HepG2 (cell line): ENCODE data around the gene ARHGAP15. TPM values are rescaled to one million over a fixed set of nuclear protein-coding genes. Genes with fewer than 3 reads are reported as not detected.

Experiments used
- ATAC-seq: fragments of 200-7000 bp; cut with Tn5 transposase; 3 replicates; pipeline ENCODE4 v1.9.1; 2020; ENCODE audit warnings: mild to moderate bottlenecking, moderate library complexity
- BruUV-seq: library from RNA; stranded (reverse); fragments of 400-500 nt; replicated peaks from 2 replicates; lab custom pipeline; 2021; lab: Mats Ljungman, UMichigan
- CTCF ChIA-PET: fragments of 300-600 bp; formaldehyde crosslinking; extraction: SDS; loops from one replicate; lab custom pipeline; 2021; ENCODE audit warnings: low total read pairs, inconsistent platforms, low intra/inter-chr PET ratio; lab: Yijun Ruan, JAX
- POLR2A ChIA-PET: fragments of 350-600 bp; sonication (Branson Sonifier 250); formaldehyde crosslinking; loops from one replicate; lab custom pipeline; 2020; ENCODE audit warnings: antibody characterized with exemption, inconsistent platforms; lab: Yijun Ruan, JAX
- DNase-seq: peaks from one replicate; pipeline ENCODE4 v3.0.0-alpha.2; 2015; ENCODE audit warnings: low spot score
- FAIRE-seq: peaks from 3 replicates; lab custom pipeline; 2011; peaks lifted over from hg19 to GRCh38; lab: Jason Lieb, UNC
- H2AFZ ChIP-seq: one replicate; pipeline ENCODE4 v1.6.1; 2011; ENCODE audit warnings: low read length, inconsistent platforms
- H3K27ac ChIP-seq: fragments of 300-600 bp; 3 replicates; pipeline ENCODE4 v1.8.0; 2011; ENCODE audit warnings: mixed run types, mild to moderate bottlenecking, mixed read lengths, low read length, inconsistent platforms; ENCODE audit not compliant: insufficient read depth; ENCODE audit errors: extremely low read length
- H3K27me3 ChIP-seq, 2 experiments: fragments of 200-600 bp in 1 of 2; 2 replicates in 1 of 2; 3 replicates in 1 of 2; pipeline versions ENCODE4 v1.6.0 to v1.8.0; 2011; ENCODE audit warnings: low read length in 2 of 2, mild to moderate bottlenecking in 2 of 2, moderate library complexity in 2 of 2, inconsistent platforms in 1 of 2; ENCODE audit not compliant: insufficient read depth in 2 of 2, control insufficient read depth in 1 of 2
- H3K36me3 ChIP-seq, 2 experiments: fragments of 200-600 bp in 1 of 2; replicated peaks in 1 of 2; 2 replicates in 1 of 2; 3 replicates in 1 of 2; pipeline versions ENCODE4 v1.5.1 to v1.8.0; 2011; ENCODE audit warnings: low read length in 2 of 2, inconsistent platforms in 1 of 2; ENCODE audit not compliant: insufficient read depth in 2 of 2, control insufficient read depth in 1 of 2
- H3K4me1 ChIP-seq: 2 replicates; pipeline ENCODE4 v1.5.1; 2012; ENCODE audit warnings: low read length, inconsistent platforms; ENCODE audit not compliant: insufficient read depth
- H3K4me2 ChIP-seq: 2 replicates; pipeline ENCODE4 v1.6.0; 2011; ENCODE audit warnings: low read depth, low read length, inconsistent platforms
- H3K4me3 ChIP-seq, 3 experiments: fragments of 200-600 bp in 1 of 3; sonication (generic), shearing (Covaris generic) in 1 of 3; replicated peaks in 1 of 3; 2 replicates each; pipeline ENCODE4 v1.5.1; 2011 to 2016; ENCODE audit warnings: low read length in 3 of 3, inconsistent platforms in 2 of 3, low read depth in 2 of 3, mild to moderate bottlenecking in 2 of 3, control low read depth in 1 of 3, mixed read lengths in 1 of 3; ENCODE audit not compliant: insufficient read depth in 1 of 3
- H3K79me2 ChIP-seq: one replicate; pipeline ENCODE4 v1.6.1; 2011; ENCODE audit warnings: low read length, inconsistent platforms; ENCODE audit not compliant: insufficient read depth
- H3K9ac ChIP-seq: 2 replicates; pipeline ENCODE4 v1.6.0; 2011; ENCODE audit warnings: mild to moderate bottlenecking, low read depth, low read length, inconsistent platforms; ENCODE audit not compliant: insufficient read depth
- H3K9me3 ChIP-seq: 2 replicates; pipeline ENCODE4 v1.5.1; 2012; ENCODE audit warnings: mild to moderate bottlenecking, low read length
- H4K20me1 ChIP-seq: 2 replicates; pipeline ENCODE4 v1.6.0; 2011; ENCODE audit warnings: inconsistent platforms, mild to moderate bottlenecking, low read length, moderate library complexity; ENCODE audit not compliant: insufficient read depth
- MED1 ChIP-seq: sonication (generic); formaldehyde crosslinking; IDR thresholded peaks from 2 replicates; pipeline ENCODE4 v1.4.0; 2020; ENCODE audit warnings: missing genetic modification reagents
- REXO4 ChIP-seq: sonication (generic); formaldehyde crosslinking; IDR thresholded peaks from 2 replicates; pipeline ENCODE4 v1.8.0; 2022; ENCODE audit warnings: missing genetic modification reagents, mild to moderate bottlenecking, borderline replicate concordance
- RFXAP ChIP-seq: sonication (generic); formaldehyde crosslinking; IDR thresholded peaks from 2 replicates; pipeline ENCODE4 v1.4.0; 2020; ENCODE audit warnings: missing genetic modification reagents, borderline replicate concordance
- SP140L ChIP-seq: sonication (generic); formaldehyde crosslinking; IDR thresholded peaks from 2 replicates; pipeline ENCODE4 v1.4.0; 2020; ENCODE audit warnings: missing genetic modification reagents, borderline replicate concordance
- TAF1 ChIP-seq: sonication (generic); formaldehyde crosslinking; IDR thresholded peaks from 2 replicates; pipeline ENCODE4 v1.4.0; 2020; ENCODE audit warnings: missing genetic modification reagents
- ZBTB8A ChIP-seq: sonication (generic); formaldehyde crosslinking; IDR thresholded peaks from 2 replicates; pipeline ENCODE4 v1.4.0; 2020; ENCODE audit warnings: mild to moderate bottlenecking, low read depth, missing genetic modification reagents, borderline replicate concordance
- ZFP36 ChIP-seq: fragments of 150-350 bp; IDR thresholded peaks from 2 replicates; pipeline ENCODE4 v1.6.1; 2018; ENCODE audit warnings: borderline replicate concordance, low read length, low read depth; ENCODE audit not compliant: partially characterized antibody
- ZNF101 ChIP-seq: sonication (generic); formaldehyde crosslinking; IDR thresholded peaks from 2 replicates; pipeline ENCODE4 v1.4.0; 2020; ENCODE audit warnings: mild to moderate bottlenecking, low read depth, missing genetic modification reagents, borderline replicate concordance
- ZNF12 ChIP-seq: sonication (generic); formaldehyde crosslinking; IDR thresholded peaks from 2 replicates; pipeline ENCODE4 v1.5.0; 2020; ENCODE audit warnings: missing genetic modification reagents
- ZNF432 ChIP-seq: sonication (generic); formaldehyde crosslinking; IDR thresholded peaks from 2 replicates; pipeline ENCODE4 v1.5.0; 2020; ENCODE audit warnings: missing genetic modification reagents, mild to moderate bottlenecking, borderline replicate concordance
- ZNF543 ChIP-seq: sonication (generic); formaldehyde crosslinking; IDR thresholded peaks from 2 replicates; pipeline ENCODE4 v1.4.0; 2020; ENCODE audit warnings: mild to moderate bottlenecking, missing genetic modification reagents
- WGBS: methylation state at CpG from one replicate; pipeline ENCODE4 v1.1.6; 2017; ENCODE audit warnings: low lambda C conversion rate; 5-methylcytosine and 5-hydroxymethylcytosine counted together
- in situ Hi-C: cut with HindIII; loops from 2 replicates; pipeline ENCODE4 v1.10.0; 2017; ENCODE audit warnings: low pct_unique_long_range_greater_than_20kb; ENCODE audit not compliant: extremely low pct_ligation_motif_present
- intact Hi-C: fragments of 100-400 bp; cut with micrococcal nuclease; formaldehyde crosslinking; loops from one replicate; pipeline ENCODE4 v1.10.0; 2022; ENCODE audit not compliant: unreplicated experiment
- polyA plus RNA-seq, 8 experiments: library from polyadenylated mRNA; depleted of rRNA in 3 of 8; stranded (reverse) in 7 of 8; unstranded in 1 of 8; fragments of >200 nt; fragmentation: Illumina TruSeq in 4 of 8; extraction: Trizol in 4 of 8; gene quantifications; 2 replicates each; pipeline versions ENCODE4 v1.2.1 to v1.2.3, GENCODE V29; 2011 to 2016; ENCODE audit warnings: low read depth in 4 of 8, missing spikeins in 1 of 8, mixed read lengths in 1 of 8; ENCODE audit not compliant: insufficient read depth in 1 of 8
- total RNA-seq, 5 experiments: library from RNA; depleted of rRNA; stranded (reverse); fragments of >200 nt; fragmentation: Illumina TruSeq; extraction: Trizol; gene quantifications; 2 replicates each; pipeline ENCODE4 v1.2.3, GENCODE V29; 2016; ENCODE audit warnings: low read depth in 1 of 5
- TF ChIP-seq, protein P1 (sequence below): sonication (generic); formaldehyde crosslinking; IDR thresholded peaks from 2 replicates; pipeline ENCODE4 v1.4.0; 2020; ENCODE audit warnings: missing genetic modification reagents, mild to moderate bottlenecking, borderline replicate concordance
- TF ChIP-seq, protein P2 (sequence below): sonication (generic); formaldehyde crosslinking; IDR thresholded peaks from 2 replicates; pipeline ENCODE4 v1.4.0; 2020; ENCODE audit warnings: missing genetic modification reagents
- TF ChIP-seq, protein P3 (sequence below): IDR thresholded peaks from 2 replicates; pipeline ENCODE4 v1.6.1; 2016; ENCODE audit warnings: missing genetic modification reagents, missing compliant biosample characterization
- TF ChIP-seq, protein P4 (sequence below): sonication (generic); formaldehyde crosslinking; conservative IDR thresholded peaks from 2 replicates; pipeline ENCODE4 v1.8.1; 2023; ENCODE audit warnings: missing genetic modification reagents

The ARHGAP15 gene
- total and polyA plus RNA-seq, 2 of the 13 experiments (the other 11 are each of a cell fraction or from before 2014, with no cell fraction given) = 0.04 TPM; not detected in 1

DNA sequence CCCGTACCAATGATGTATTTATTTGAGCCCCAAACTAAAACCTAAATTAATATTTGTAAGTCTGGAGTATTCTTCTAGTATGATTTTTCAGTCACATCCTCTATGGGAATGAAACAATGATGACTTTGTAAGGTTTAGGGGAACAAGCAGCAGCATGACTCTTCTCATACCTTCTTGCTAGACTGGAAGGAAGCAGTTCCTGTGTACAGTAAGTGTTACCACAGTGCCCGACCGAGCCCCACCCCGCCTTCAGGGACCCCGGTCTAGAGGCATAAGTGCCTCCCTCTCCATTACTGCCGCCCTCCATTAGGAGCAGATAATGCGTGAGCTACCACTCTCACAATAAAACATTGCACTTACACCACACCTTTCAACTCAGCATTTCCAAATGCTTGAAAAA, 599.3 kb downstream of the ARHGAP15 start (continued):
- no peak for TF ChIP-seq ZNF432 (CRISPR knock-in tag)

DNA sequence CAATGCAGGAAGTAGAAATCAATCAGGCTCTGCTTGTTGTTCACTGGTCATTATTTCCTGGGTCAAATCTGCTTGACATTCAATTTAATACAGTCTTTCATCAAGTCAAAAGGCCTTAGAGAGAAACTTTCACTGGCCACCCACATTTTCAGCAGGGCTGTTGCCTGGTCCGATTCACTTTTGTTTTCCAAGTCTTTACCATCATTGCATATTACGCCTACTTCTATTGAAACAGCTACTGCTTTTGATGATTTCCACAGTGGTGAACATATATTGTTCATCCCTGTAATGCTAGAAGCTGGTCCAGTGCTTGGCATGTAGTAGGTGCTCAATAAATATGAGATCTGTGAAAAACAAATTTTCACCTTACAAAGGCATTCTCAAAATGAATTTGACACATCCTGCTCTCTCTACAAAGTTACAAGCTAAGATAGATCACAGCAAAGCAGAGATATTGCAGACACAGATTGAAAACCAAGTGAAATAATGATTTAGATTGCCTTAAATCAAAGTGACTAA, 600.1 kb downstream of the ARHGAP15 start:
- Histone ChIP-seq H3K4me3 (no peak overlapping the region), H3K4me2 (no peak overlapping the region), H3K9ac (no peak overlapping the region), H3K36me3 (no peaks in the 10 kb centered on the region), H4K20me1 (no peaks in the 10 kb centered on the region), H3K9me3 (no peaks in the 10 kb centered on the region), H3K27ac (no peak overlapping the region), H3K79me2 (no peaks in the 10 kb centered on the region), H3K27me3 (no peaks in the 10 kb centered on the region), H3K4me1 (no peaks in the 10 kb centered on the region), H2AFZ (no peak overlapping the region)
- WGBS = 20% methylated on average over 2 of the region's 2 CpGs
- in situ Hi-C loops = no loop called here
- no TSS peak for BruUV-seq
- ChIA-PET CTCF (no interaction called here), POLR2A (no interaction called here)
- FAIRE-seq (no peak), ATAC-seq (no peak), DNase-seq (no peak)
- intact Hi-C loops = no loop called here
- TF ChIP-seq RFXAP (CRISPR knock-in tag) = no peak
- no peak for TF ChIP-seq ZFP36
- TF ChIP-seq ZNF101 (CRISPR knock-in tag) = no peak
- no peak for TF ChIP-seq ZNF12 (CRISPR knock-in tag)
- TF ChIP-seq, protein P1, sequence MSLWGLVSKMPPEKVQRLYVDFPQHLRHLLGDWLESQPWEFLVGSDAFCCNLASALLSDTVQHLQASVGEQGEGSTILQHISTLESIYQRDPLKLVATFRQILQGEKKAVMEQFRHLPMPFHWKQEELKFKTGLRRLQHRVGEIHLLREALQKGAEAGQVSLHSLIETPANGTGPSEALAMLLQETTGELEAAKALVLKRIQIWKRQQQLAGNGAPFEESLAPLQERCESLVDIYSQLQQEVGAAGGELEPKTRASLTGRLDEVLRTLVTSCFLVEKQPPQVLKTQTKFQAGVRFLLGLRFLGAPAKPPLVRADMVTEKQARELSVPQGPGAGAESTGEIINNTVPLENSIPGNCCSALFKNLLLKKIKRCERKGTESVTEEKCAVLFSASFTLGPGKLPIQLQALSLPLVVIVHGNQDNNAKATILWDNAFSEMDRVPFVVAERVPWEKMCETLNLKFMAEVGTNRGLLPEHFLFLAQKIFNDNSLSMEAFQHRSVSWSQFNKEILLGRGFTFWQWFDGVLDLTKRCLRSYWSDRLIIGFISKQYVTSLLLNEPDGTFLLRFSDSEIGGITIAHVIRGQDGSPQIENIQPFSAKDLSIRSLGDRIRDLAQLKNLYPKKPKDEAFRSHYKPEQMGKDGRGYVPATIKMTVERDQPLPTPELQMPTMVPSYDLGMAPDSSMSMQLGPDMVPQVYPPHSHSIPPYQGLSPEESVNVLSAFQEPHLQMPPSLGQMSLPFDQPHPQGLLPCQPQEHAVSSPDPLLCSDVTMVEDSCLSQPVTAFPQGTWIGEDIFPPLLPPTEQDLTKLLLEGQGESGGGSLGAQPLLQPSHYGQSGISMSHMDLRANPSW (CRISPR knock-in tag) = no peak
- TF ChIP-seq MED1 = no peak
- TF ChIP-seq ZBTB8A (CRISPR knock-in tag) = no peak
- TF ChIP-seq, protein P2, sequence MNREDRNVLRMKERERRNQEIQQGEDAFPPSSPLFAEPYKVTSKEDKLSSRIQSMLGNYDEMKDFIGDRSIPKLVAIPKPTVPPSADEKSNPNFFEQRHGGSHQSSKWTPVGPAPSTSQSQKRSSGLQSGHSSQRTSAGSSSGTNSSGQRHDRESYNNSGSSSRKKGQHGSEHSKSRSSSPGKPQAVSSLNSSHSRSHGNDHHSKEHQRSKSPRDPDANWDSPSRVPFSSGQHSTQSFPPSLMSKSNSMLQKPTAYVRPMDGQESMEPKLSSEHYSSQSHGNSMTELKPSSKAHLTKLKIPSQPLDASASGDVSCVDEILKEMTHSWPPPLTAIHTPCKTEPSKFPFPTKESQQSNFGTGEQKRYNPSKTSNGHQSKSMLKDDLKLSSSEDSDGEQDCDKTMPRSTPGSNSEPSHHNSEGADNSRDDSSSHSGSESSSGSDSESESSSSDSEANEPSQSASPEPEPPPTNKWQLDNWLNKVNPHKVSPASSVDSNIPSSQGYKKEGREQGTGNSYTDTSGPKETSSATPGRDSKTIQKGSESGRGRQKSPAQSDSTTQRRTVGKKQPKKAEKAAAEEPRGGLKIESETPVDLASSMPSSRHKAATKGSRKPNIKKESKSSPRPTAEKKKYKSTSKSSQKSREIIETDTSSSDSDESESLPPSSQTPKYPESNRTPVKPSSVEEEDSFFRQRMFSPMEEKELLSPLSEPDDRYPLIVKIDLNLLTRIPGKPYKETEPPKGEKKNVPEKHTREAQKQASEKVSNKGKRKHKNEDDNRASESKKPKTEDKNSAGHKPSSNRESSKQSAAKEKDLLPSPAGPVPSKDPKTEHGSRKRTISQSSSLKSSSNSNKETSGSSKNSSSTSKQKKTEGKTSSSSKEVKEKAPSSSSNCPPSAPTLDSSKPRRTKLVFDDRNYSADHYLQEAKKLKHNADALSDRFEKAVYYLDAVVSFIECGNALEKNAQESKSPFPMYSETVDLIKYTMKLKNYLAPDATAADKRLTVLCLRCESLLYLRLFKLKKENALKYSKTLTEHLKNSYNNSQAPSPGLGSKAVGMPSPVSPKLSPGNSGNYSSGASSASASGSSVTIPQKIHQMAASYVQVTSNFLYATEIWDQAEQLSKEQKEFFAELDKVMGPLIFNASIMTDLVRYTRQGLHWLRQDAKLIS (CRISPR knock-in tag) = no peak
- no peak for TF ChIP-seq ZNF543 (CRISPR knock-in tag)
- no peak for TF ChIP-seq TAF1 (CRISPR knock-in tag)
- TF ChIP-seq, protein P3, sequence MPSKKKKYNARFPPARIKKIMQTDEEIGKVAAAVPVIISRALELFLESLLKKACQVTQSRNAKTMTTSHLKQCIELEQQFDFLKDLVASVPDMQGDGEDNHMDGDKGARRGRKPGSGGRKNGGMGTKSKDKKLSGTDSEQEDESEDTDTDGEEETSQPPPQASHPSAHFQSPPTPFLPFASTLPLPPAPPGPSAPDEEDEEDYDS (CRISPR knock-in tag) = no peak
- TF ChIP-seq REXO4 (CRISPR knock-in tag) = no peak
- TF ChIP-seq, protein P4, sequence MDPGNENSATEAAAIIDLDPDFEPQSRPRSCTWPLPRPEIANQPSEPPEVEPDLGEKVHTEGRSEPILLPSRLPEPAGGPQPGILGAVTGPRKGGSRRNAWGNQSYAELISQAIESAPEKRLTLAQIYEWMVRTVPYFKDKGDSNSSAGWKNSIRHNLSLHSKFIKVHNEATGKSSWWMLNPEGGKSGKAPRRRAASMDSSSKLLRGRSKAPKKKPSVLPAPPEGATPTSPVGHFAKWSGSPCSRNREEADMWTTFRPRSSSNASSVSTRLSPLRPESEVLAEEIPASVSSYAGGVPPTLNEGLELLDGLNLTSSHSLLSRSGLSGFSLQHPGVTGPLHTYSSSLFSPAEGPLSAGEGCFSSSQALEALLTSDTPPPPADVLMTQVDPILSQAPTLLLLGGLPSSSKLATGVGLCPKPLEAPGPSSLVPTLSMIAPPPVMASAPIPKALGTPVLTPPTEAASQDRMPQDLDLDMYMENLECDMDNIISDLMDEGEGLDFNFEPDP (CRISPR knock-in tag) = no peak
- TF ChIP-seq SP140L (CRISPR knock-in tag) = no peak
